Measurements from ENCODE around the gene CORIN.

CORIN gene

GRCh38 chr4:47650584-47651130 lies 187.2 kb downstream of the CORIN start:
- intact Hi-C loops (cut with DNase I; ENCODE audit: low total_unique reads), result no loop called here
- Histone ChIP-seq H3K4me3 (no peak overlapping the region), H3K36me3 (no peaks in the 10 kb centered on the region), H3K27ac (no peak overlapping the region), H3K4me1 (peaks cover 0 to 5% (median 2%) of the 10 kb centered on the region in 4 donors), H3K27me3 (no peaks in the 10 kb centered on the region), H3K9me3 (no peaks in the 10 kb centered on the region)
- TF ChIP-seq CTCF (IDR thresholded peaks at IDR 0.05), result no peak
- DNase-seq, result no peak

- Histone ChIP-seq H3K27ac (no peak overlapping the region), H3K27me3 (no peaks in the 10 kb centered on the region), H3K36me3 (no peaks in the 10 kb centered on the region), H3K9me3 (no peaks in the 10 kb centered on the region), H3K4me3 (no peak overlapping the region), H3K4me1 (peaks cover 0 to 5% (median 2%) of the 10 kb centered on the region in 4 donors)
- intact Hi-C loops (cut with DNase I; ENCODE audit: low total_unique reads), result no loop called here
- no peak for DNase-seq
- TF ChIP-seq CTCF (IDR thresholded peaks at IDR 0.05), result no peak
Observed at GRCh38 chr4:47647544-47647943, 190.3 kb downstream of the CORIN start.

GRCh38 chr4:47647029-47647428 lies 190.8 kb downstream of the CORIN start:
- Histone ChIP-seq H3K27ac (no peak overlapping the region), H3K4me3 (no peak overlapping the region), H3K9me3 (no peaks in the 10 kb centered on the region), H3K36me3 (no peaks in the 10 kb centered on the region), H3K27me3 (no peaks in the 10 kb centered on the region), H3K4me1 (peaks cover 0 to 5% (median 2%) of the 10 kb centered on the region in 4 donors)
- intact Hi-C loops (cut with DNase I; ENCODE audit: low total_unique reads), result no loop called here
- DNase-seq, result no peak
- no peak for TF ChIP-seq CTCF (IDR thresholded peaks at IDR 0.05)

- H3K9me3 ChIP-seq, result no peaks in the 10 kb centered on the region
- H3K36me3 ChIP-seq, result no peaks in the 10 kb centered on the region
- no peak for TF ChIP-seq CTCF (IDR thresholded peaks at IDR 0.05)
- peaks cover 0 to 5% (median 2%) of the 10 kb centered on the region in 4 donors for H3K4me1 ChIP-seq
- no peak for DNase-seq
- H3K27ac ChIP-seq, result no peak overlapping the region
- no peaks in the 10 kb centered on the region for H3K27me3 ChIP-seq
- intact Hi-C loops (cut with DNase I; ENCODE audit: low total_unique reads), result no loop called here
- no peak overlapping the region for H3K4me3 ChIP-seq
Observed at GRCh38 chr4:47646372-47646771, 191.5 kb downstream of the CORIN start.

GRCh38 chr4:47643845-47644244 lies 194.0 kb downstream of the CORIN start:
- intact Hi-C loops (cut with DNase I; ENCODE audit: low total_unique reads), result no loop called here
- Histone ChIP-seq H3K27me3 (no peaks in the 10 kb centered on the region), H3K9me3 (no peaks in the 10 kb centered on the region), H3K36me3 (no peaks in the 10 kb centered on the region), H3K4me1 (no peaks in the 10 kb centered on the region), H3K27ac (no peak overlapping the region), H3K4me3 (no peak overlapping the region)
- TF ChIP-seq CTCF (IDR thresholded peaks at IDR 0.05), result no peak
- no peak for DNase-seq
